SK-N-SH (cell line): ENCODE results near the gene TRMU.

Experiments
- CTCF ChIP-seq: fragments of 200-600 bp; sonication (generic); IDR thresholded peaks from 2 replicates; pipeline ENCODE4 v1.6.1; 2017; ENCODE audit warnings: antibody characterized with exemption, mild to moderate bottlenecking, moderate library complexity
- FOSL2 ChIP-seq: IDR thresholded peaks from 2 replicates; pipeline ENCODE4 v1.4.0; 2012; ENCODE audit warnings: low read depth, mild to moderate bottlenecking, moderate library complexity, borderline replicate concordance
- FOXJ3 ChIP-seq: sonication (generic); formaldehyde crosslinking; IDR thresholded peaks from 2 replicates; pipeline ENCODE4 v1.5.1; 2020; ENCODE audit warnings: mild to moderate bottlenecking, missing genetic modification reagents
- FOXM1 ChIP-seq: IDR thresholded peaks from 2 replicates; pipeline ENCODE4 v1.4.0; 2012; ENCODE audit warnings: low read depth, mild to moderate bottlenecking
- GABPA ChIP-seq: IDR thresholded peaks from 2 replicates; pipeline ENCODE4 v1.4.0; 2012; ENCODE audit warnings: low read depth, mild to moderate bottlenecking
- GATA2 ChIP-seq: sonication (generic); formaldehyde crosslinking; IDR thresholded peaks from 2 replicates; pipeline ENCODE4 v1.5.0; 2020; ENCODE audit warnings: mild to moderate bottlenecking, missing genetic modification reagents
- JUND ChIP-seq: IDR thresholded peaks from 2 replicates; pipeline ENCODE4 v1.4.0; 2012
- MAX ChIP-seq: IDR thresholded peaks from 2 replicates; pipeline ENCODE4 v1.4.0; 2012; ENCODE audit warnings: low read depth
- MXI1 ChIP-seq: IDR thresholded peaks from 2 replicates; pipeline ENCODE4 v1.6.1; 2012; ENCODE audit warnings: mild to moderate bottlenecking, low read depth, low read length, improper control_type of control experiment
- PBX3 ChIP-seq: IDR thresholded peaks from 2 replicates; pipeline ENCODE4; 2012
- POLR2AphosphoS5 ChIP-seq: IDR thresholded peaks from 2 replicates; pipeline ENCODE4 v1.6.1; 2012; ENCODE audit warnings: low read depth, low read length
- RFX5 ChIP-seq: IDR thresholded peaks from 2 replicates; pipeline ENCODE4 v1.6.1; 2012; ENCODE audit warnings: mild to moderate bottlenecking, improper control_type of control experiment, low read length
- SIN3A ChIP-seq: IDR thresholded peaks from 2 replicates; pipeline ENCODE4 v1.6.1; 2012; ENCODE audit warnings: low read depth, mild to moderate bottlenecking, low read length, moderate library complexity, borderline replicate concordance
- USF1 ChIP-seq: IDR thresholded peaks from 2 replicates; pipeline ENCODE4 v1.4.0; 2012; ENCODE audit warnings: low read depth, borderline replicate concordance

GRCh38 chr22:46340676-46341075 is 5.2 kb downstream of the TRMU start:
- no peak for TF ChIP-seq CTCF
- TF ChIP-seq POLR2AphosphoS5, result no peak
- no peak for TF ChIP-seq FOXM1
- TF ChIP-seq MAX, result no peak
- no peak for TF ChIP-seq MXI1
- TF ChIP-seq PBX3, result no peak
- no peak for TF ChIP-seq SIN3A
- TF ChIP-seq GABPA, result no peak
- TF ChIP-seq USF1, result no peak
- TF ChIP-seq GATA2 (CRISPR knock-in tag), result no peak
- no peak for TF ChIP-seq JUND
- TF ChIP-seq FOXJ3 (CRISPR knock-in tag), result no peak
- TF ChIP-seq RFX5, result no peak
- TF ChIP-seq FOSL2, result no peak
